Brain microvascular endothelial cell (primary cell): ENCODE results near the gene TMCO4.

Experiments
- DNase-seq: peaks from one replicate; pipeline ENCODE4 v3.0.0-alpha.2; 2020
- H3K27ac ChIP-seq: fragments of 250-450 bp; sonication (Bioruptor Pico); 2 replicates; pipeline ENCODE4 v1.5.1; 2020; ENCODE audit warnings: mild to moderate bottlenecking, moderate library complexity
- H3K27me3 ChIP-seq: fragments of 250-450 bp; sonication (Bioruptor Pico); replicated peaks from 2 replicates; pipeline ENCODE4 v1.5.1; 2020; ENCODE audit warnings: mild to moderate bottlenecking
- H3K36me3 ChIP-seq: fragments of 250-450 bp; sonication (Bioruptor Pico); replicated peaks from 2 replicates; pipeline ENCODE4 v1.5.1; 2020; ENCODE audit warnings: mild to moderate bottlenecking
- H3K4me3 ChIP-seq: 2 replicates; pipeline ENCODE4 v1.5.1; 2011; ENCODE audit warnings: low read depth, mild to moderate bottlenecking, control low read depth, low read length, moderate library complexity
- in situ Hi-C: cut with HindIII; loops from 2 replicates; pipeline ENCODE4 v1.10.0; 2017; ENCODE audit warnings: low sequenced_read_pairs, low pct_ligation_motif_present
- TF ChIP-seq, protein P1 (sequence below): IDR thresholded peaks from 2 replicates; pipeline ENCODE4 v1.5.1; 2011; ENCODE audit warnings: low read depth, mild to moderate bottlenecking, moderate library complexity, low read length, control low read depth, inconsistent platforms; ENCODE audit errors: missing control alignments

TMCO4 gene

DNA sequence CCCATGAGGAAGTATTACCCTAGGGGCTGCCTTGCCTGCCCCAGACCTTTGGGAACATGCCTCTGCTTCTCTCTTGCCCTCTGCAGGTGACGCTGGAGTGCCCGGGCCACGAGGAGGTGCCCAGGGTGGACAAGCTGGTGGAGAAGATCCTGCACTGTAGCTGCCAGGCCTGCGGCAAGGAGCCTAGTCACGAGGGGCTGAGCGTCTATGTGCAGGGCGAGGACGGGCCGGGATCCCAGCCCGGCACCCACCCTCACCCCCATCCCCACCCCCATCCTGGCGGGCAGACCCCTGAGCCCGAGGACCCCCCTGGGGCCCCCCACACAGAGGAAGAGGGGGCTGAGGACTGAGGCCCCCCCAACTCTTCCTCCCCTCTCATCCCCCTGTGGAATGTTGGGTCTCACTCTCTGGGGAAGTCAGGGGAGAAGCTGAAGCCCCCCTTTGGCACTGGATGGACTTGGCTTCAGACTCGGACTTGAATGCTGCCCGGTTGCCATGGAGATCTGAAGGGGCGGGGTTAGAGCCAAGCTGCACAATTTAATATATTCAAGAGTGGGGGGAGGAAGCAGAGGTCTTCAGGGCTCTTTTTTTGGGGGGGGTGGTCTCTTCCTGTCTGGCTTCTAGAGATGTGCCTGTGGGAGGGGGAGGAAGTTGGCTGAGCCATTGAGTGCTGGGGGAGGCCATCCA lies 142.8 kb downstream of the TMCO4 start:
- TF ChIP-seq, protein P1, sequence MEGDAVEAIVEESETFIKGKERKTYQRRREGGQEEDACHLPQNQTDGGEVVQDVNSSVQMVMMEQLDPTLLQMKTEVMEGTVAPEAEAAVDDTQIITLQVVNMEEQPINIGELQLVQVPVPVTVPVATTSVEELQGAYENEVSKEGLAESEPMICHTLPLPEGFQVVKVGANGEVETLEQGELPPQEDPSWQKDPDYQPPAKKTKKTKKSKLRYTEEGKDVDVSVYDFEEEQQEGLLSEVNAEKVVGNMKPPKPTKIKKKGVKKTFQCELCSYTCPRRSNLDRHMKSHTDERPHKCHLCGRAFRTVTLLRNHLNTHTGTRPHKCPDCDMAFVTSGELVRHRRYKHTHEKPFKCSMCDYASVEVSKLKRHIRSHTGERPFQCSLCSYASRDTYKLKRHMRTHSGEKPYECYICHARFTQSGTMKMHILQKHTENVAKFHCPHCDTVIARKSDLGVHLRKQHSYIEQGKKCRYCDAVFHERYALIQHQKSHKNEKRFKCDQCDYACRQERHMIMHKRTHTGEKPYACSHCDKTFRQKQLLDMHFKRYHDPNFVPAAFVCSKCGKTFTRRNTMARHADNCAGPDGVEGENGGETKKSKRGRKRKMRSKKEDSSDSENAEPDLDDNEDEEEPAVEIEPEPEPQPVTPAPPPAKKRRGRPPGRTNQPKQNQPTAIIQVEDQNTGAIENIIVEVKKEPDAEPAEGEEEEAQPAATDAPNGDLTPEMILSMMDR: no peak
- DNase-seq: no peak
- in situ Hi-C loops: no loop called here
- Histone ChIP-seq H3K36me3 (peaks cover 24% of the 10 kb centered on the region), H3K27ac (no peak overlapping the region), H3K4me3 (no peak overlapping the region), H3K27me3 (no peaks in the 10 kb centered on the region)

DNA sequence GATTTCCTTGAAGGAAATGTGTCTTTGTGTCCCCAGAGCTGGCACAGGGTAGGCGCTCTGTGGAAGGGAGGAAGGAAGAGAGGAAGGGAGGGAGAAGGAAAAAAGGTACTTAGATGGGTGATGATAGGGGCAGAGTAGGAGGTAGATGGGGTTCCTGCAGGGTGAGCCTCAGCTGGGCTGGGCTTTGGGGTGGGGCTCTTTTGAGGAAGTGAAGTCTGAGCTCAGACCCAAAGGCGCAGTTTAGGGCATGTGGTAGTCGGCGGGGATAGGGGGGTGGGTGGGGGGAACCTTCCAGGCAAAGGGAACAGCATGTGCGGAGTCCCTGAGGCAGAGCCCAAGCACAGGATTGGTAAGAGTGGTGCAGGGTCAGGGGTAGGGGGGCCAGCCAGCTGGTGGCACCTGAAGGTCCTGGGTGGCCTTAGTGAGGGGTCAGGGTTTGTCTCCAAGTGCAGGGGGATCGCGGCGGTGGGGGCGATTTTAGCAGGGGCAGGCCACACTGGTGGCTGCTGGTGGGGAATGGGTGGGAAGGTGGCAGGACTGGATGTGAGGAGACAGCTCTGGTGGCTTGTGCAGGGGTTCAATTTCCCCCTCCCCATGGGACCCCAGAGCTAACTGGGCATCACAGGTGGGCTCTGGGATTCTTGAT lies 143.5 kb downstream of the TMCO4 start:
- in situ Hi-C loops: no loop called here
- TF ChIP-seq, protein P1: no peak
- Histone ChIP-seq H3K4me3 (no peak overlapping the region), H3K27ac (no peak overlapping the region), H3K36me3 (peaks cover 24% of the 10 kb centered on the region), H3K27me3 (no peaks in the 10 kb centered on the region)
- no peak for DNase-seq

DNA sequence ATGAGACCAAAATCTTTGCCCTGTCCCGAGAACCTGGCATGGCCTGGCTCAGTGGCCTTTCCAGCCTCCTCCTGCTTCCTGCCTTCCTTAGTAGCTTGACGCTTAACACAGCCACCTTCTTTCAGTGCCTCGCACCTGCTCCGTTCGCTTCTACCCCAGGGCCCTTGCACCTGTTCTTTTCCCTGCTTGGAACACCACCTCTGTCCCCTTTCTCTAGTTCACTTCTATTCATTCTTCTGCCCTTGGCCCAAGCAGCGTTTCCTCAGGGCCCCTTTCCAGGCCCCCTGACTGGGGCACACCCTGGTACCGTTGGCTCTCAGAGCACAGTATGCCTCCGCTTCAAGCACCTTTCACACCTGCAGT lies 144.0 kb downstream of the TMCO4 start:
- DNase-seq: no peak
- Histone ChIP-seq H3K36me3 (peaks cover 24% of the 10 kb centered on the region), H3K4me3 (no peak overlapping the region), H3K27ac (no peak overlapping the region), H3K27me3 (no peaks in the 10 kb centered on the region)
- in situ Hi-C loops: no loop called here
- TF ChIP-seq, protein P1: no peak

DNA sequence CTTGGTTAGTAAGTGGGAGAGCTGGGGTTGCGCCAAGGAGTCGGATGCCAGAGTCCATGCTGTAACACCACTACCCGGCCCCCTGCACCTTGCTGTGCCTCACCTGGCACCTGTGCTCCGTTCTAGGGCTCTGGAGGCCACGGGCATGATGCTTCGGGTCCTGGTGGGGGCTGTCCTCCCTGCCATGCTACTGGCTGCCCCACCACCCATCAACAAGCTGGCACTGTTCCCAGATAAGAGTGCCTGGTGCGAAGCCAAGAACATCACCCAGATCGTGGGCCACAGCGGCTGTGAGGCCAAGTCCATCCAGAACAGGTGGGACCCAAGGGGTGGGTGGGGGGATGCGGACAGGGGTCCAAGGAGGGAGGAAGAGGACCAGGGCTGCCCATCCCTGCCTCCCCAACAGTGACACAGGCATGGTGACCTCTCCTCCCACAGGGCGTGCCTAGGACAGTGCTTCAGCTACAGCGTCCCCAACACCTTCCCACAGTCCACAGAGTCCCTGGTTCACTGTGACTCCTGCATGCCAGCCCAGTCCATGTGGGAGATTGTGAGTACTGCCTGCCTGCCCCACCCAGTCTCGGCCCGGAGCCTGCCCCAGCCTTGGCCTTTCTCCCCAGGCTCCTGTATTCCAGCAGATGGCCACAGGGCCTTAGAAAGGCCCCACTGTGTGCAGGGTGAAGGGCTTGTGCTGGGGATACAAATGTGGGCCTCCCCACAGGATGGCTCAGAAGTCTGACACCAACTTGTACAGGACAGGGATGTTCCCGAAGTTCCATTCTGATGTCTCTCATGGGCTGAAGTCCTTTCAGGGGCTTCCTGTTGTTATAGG lies 144.6 kb downstream of the TMCO4 start:
- H3K27me3 ChIP-seq: no peaks in the 10 kb centered on the region
- peaks cover 24% of the 10 kb centered on the region for H3K36me3 ChIP-seq
- TF ChIP-seq, protein P1: no peak
- H3K4me3 ChIP-seq: no peak overlapping the region
- DNase-seq: no peak
- no peak overlapping the region for H3K27ac ChIP-seq
- in situ Hi-C loops: no loop called here

DNA sequence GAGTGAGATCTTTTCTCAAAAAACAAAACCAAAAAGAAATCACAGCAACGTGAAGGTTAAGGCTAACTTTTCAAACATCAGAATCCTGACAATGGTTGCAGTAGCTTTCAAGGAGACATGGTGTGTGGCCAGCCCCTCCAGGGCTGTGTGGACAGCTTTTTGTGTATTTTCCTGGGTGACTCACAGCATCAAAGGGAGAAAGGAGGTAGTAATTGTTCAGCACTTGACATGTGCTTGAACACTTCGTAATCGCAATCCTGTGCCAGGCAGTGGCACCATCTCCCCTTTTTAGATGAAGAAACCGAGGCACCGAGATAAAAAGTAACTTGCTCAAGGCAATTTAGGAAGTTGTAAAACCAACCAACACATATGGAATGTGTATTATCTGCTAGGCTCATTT lies 145.3 kb downstream of the TMCO4 start:
- TF ChIP-seq, protein P1: no peak
- Histone ChIP-seq H3K4me3 (no peak overlapping the region), H3K27ac (no peak overlapping the region), H3K27me3 (no peaks in the 10 kb centered on the region), H3K36me3 (peaks cover 24% of the 10 kb centered on the region)
- no peak for DNase-seq
- in situ Hi-C loops: no loop called here
